G401.6 (cell line): Measurements from ENCODE around the gene GPD1L.
"Not testable (repeated sequence)": the region's sequence is repeated elsewhere in the genome, so short reads cannot be mapped to it uniquely, and the experiment has no call there.

ENCODE experiments used
- FAIRE-seq: peaks from 2 replicates; lab custom pipeline; 2012; peaks lifted over from hg19 to GRCh38; lab: Jason Lieb, UNC

GPD1L gene

GRCh38 chr3:32106132-32106928 lies at the start of gene GPD1L:
Gene GPD1L, plus strand, starts transcription at chr3:32106620. Its CDS starts 92 bp downstream, at chr3:32106712.
- FAIRE-seq, result no peak

GRCh38 chr3:32058465-32058864 lies 48.0 kb upstream of the GPD1L start:
- not testable (repeated sequence) for FAIRE-seq

- no peak for FAIRE-seq
Measured at GRCh38 chr3:32062950-32063582, 43.4 kb upstream of the GPD1L start.

GRCh38 chr3:32066686-32067085 lies 39.7 kb upstream of the GPD1L start:
- FAIRE-seq, result no peak

- not testable (repeated sequence) for FAIRE-seq
Measured at GRCh38 chr3:32074194-32074593, 32.2 kb upstream of the GPD1L start.

- FAIRE-seq, result no peak
Measured at GRCh38 chr3:32076566-32076965, 29.9 kb upstream of the GPD1L start.

GRCh38 chr3:32077260-32078084 lies 28.9 kb upstream of the GPD1L start:
- no peak for FAIRE-seq

GRCh38 chr3:32078085-32078634 lies 28.3 kb upstream of the GPD1L start:
- no peak for FAIRE-seq

- no peak for FAIRE-seq
Measured at GRCh38 chr3:32078864-32079263, 27.6 kb upstream of the GPD1L start.

- peak; percentile 39 for FAIRE-seq
Measured at GRCh38 chr3:32082721-32083120, 23.7 kb upstream of the GPD1L start.

GRCh38 chr3:32083702-32084270 lies 22.6 kb upstream of the GPD1L start:
- no peak for FAIRE-seq

GRCh38 chr3:32084870-32085269 lies 21.6 kb upstream of the GPD1L start:
- FAIRE-seq, result no peak

GRCh38 chr3:32086464-32086863 lies 20.0 kb upstream of the GPD1L start:
- no peak for FAIRE-seq

GRCh38 chr3:32089476-32089875 lies 16.9 kb upstream of the GPD1L start:
- no peak for FAIRE-seq

GRCh38 chr3:32093204-32093603 lies 13.2 kb upstream of the GPD1L start:
- no peak for FAIRE-seq

GRCh38 chr3:32095431-32095830 lies 11.0 kb upstream of the GPD1L start:
- FAIRE-seq, result no peak

- FAIRE-seq, result no peak
Measured at GRCh38 chr3:32097768-32098167, 8.7 kb upstream of the GPD1L start.

GRCh38 chr3:32098528-32098927 lies 7.9 kb upstream of the GPD1L start:
- no peak for FAIRE-seq

GRCh38 chr3:32100465-32100864 lies 6.0 kb upstream of the GPD1L start:
- no peak for FAIRE-seq

GRCh38 chr3:32102289-32102688 lies 4.1 kb upstream of the GPD1L start:
- no peak for FAIRE-seq

GRCh38 chr3:32104492-32104891 lies 1.9 kb upstream of the GPD1L start:
- FAIRE-seq, result no peak
